Measurements from ENCODE around the gene ONECUT2.

The ONECUT2 gene

DNA sequence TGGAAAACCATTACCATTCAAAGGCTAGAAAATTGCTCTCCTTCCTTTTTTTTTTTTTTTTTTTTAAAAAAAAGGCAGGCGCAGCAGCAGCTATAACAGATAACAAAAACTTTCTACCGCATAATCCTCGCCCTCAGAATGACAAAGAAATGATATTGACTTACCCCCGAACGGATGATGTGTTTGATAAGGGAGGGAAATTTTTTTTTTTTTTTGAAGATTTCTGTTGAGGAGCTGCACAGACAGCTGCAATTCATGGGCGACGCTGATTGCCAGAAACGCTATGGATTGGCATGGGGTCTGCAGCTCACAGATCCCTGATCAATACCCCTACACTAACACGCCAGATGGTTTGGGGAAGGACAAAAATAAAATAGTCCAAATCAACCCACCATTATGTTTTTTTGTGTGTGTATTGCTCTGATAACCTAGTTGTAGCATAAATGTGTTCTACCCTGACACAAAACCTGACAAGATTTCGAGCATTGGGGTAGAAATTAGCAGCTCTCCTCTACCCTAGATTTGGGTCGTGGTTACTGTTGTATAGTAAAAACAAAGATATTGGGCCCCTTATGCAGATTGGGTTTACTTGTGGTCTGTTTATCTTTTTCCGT, 3.6 kb upstream of the ONECUT2 start:
- DNase-seq (ENCODE audit: low spot score) = no peak

- no peak for DNase-seq (ENCODE audit: low spot score)
Observed at GRCh38 chr18:57432140-57432539, 3.0 kb upstream of the ONECUT2 start.

DNA sequence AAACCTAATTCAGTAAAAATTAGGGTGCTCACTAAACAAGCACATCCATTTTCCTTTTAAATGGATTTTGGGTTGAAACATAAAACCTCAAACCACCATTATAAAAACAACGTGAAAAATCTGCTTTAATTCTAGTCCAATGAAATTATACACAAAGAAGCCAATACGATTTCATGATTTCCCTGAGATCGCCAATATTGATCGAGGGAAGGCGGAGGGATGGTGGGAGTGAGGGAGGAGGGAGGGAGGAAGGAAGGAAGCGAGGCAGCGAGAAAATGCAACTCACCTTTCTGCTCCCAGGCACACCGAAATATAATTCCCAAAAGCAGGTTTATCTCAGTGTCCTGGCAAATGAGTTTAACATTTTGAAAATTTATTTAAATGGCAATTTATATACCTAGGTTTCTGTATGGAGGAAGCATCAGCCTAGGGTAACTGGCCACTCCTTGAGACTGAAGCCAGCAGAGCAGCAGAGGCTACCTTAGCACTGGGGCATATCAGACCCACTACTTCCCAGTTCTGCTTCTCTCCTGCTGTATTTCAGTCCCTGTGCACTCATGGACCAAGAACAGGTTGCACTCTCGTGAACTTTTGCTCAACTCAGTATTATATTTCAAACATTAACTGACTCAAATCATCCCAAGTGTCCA, 2.3 kb upstream of the ONECUT2 start:
- no peak for DNase-seq (ENCODE audit: low spot score)

- DNase-seq (ENCODE audit: low spot score) = no peak
Observed at GRCh38 chr18:57433482-57433881, 1.7 kb upstream of the ONECUT2 start.

DNA sequence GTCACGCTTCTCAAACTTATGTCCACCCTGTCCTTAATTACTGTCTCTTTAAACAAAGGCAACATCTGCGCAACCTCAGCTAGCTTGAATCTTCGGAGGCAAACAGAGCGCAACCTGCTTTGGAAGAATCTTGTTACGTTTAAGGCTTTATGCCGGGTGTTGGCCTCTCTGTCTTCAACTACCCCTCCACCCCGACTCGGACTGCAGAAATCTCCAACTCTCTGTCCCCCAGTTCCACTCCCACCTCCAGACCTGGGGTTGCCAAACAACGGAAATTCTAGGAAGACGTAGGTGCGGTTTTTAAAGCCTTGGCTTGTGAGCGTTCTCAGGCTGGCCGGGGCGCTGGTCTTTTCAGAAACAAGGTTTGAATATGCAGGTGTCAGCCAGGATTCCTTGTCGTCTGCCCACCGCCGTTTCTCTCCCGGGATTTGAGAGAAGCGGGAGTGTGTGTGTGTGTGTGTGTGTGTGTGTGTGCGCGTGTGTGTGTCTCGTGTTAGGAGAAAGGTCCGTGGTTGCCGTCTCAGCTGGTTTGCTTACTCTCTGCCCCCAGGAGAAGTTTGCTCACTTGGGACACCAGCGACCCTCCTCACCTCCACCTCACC, 1.1 kb upstream of the ONECUT2 start:
- DNase-seq (ENCODE audit: low spot score) = no peak

DNA sequence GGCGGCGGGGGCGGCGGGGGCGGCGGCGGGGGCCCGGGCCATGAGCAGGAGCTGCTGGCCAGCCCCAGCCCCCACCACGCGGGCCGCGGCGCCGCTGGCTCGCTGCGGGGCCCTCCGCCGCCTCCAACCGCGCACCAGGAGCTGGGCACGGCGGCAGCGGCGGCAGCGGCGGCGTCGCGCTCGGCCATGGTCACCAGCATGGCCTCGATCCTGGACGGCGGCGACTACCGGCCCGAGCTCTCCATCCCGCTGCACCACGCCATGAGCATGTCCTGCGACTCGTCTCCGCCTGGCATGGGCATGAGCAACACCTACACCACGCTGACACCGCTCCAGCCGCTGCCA, 644 bp downstream of the ONECUT2 start:
- DNase-seq (ENCODE audit: low spot score) = no peak

- no peak for DNase-seq (ENCODE audit: low spot score)
Observed at GRCh38 chr18:57436191-57436964, 1.2 kb downstream of the ONECUT2 start.

GRCh38 chr18:57436965-57437333, 1.8 kb downstream of the ONECUT2 start:
- DNase-seq (ENCODE audit: low spot score) = no peak

DNA sequence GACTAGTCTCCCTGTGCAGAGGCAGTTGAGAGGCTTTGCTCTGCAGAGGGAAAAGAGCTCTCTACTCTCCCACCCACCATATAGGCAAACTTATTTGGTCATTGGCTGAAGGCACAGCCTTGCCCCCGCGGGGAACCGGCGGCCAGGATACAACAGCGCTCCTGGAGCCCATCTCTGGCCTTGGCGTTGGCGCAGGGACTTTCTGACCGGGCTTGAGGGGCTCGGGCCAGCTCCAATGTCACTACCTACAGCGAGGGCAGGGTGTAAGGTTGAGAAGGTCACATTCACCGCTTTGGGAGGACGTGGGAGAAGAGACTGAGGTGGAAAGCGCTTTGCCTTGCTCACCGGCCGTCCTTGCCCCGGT, 2.2 kb downstream of the ONECUT2 start:
- no peak for DNase-seq (ENCODE audit: low spot score)

- no peak for DNase-seq (ENCODE audit: low spot score)
Observed at GRCh38 chr18:57437766-57438671, 2.8 kb downstream of the ONECUT2 start.

DNA sequence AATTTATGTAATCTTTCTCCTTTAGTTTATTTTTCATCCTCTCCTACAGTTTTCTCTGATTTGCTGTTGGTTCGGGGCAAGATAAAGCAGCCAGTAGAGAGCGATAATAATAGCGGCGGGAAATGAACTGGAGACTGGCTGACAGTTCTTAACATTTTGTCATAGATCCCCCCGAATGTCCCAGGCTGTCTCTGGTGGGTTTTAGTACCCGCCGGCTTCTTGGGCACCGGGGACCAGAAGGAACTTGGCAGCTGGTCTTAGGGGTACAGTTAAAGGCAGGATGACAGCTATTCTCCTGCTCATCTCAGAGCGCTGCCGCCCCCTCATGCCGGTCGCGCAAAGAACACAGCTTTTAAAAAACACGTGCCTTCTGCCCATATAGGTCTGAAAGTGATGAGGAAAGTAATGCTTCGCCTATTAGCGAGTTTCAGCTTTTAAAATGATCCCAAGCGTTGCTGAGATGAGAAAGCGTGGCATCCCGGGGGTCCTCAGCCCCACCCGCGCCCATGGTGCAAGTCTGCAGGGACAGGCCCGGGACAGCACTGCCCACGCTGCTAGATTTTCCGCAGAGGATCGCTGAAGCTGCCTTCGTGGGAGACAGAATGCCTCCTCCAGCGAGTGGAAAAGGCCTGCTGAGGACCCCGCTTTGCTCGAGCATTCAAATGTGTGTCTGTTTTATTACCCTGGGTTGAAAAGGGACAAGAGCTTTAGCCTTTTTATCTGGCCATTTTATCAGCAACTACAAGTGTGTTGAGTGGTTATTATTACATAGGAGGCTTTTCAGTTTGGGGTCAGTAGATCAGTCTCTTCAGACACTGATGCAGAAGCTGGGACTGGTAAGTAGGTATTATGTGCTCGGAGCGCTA, 3.8 kb downstream of the ONECUT2 start:
- no peak for DNase-seq (ENCODE audit: low spot score)

GRCh38 chr18:57439609-57439968, 4.4 kb downstream of the ONECUT2 start:
- no peak for DNase-seq (ENCODE audit: low spot score)

DNA sequence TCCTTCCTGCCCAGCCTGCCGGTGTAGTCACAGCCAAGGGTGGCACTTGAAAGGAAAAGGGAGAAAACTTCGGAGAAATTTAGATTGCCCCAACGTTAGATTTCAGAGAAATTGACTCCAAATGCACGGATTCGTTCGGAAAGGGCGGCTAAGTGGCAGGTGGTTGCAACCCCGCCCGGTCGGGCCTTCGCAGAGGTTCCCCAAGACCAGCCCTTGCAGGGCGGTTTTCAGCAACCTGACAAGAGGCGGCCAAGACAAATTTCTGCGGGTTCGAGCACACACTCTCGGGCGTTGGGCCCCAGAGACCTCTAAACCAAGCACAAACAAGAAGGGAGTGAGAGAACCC, 4.8 kb downstream of the ONECUT2 start:
- no peak for DNase-seq (ENCODE audit: low spot score)

GRCh38 chr18:57440331-57441070, 5.3 kb downstream of the ONECUT2 start:
- no peak for DNase-seq (ENCODE audit: low spot score)

DNA sequence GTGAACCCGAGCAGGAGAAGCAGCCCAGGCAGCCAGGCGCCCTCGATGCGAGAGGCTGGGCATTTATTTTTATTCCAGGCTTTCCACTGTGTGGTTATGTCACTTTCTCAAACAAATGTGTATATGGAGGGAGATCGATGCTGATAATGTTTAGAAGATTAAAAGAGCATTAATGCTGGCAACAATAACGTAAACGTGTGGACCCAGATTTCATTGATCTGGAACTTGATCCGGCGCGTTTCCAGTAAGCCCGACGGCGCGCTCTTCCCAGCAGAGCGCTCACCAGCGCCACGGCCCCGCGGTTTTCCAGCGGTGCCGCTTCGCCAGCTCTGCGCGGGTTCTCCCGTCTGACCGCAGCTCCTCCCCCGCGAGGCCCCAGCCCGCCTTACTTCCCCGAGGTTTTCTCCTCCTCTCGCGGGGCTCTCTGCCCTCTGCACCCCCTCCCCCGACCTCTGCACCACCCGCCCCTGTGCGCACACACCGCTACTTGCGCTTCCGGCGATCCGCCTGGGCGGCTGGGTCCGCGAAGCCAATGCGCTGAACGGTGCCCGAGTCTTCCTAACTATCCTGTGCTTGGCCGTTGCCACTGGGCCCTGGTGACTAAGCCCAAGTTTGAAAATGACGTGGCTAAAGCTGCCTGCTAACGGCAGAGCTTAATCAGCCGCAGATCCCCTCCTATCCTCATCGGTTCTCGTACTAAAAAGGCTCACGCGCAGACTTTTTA, 6.1 kb downstream of the ONECUT2 start:
- DNase-seq (ENCODE audit: low spot score) = no peak

DNA sequence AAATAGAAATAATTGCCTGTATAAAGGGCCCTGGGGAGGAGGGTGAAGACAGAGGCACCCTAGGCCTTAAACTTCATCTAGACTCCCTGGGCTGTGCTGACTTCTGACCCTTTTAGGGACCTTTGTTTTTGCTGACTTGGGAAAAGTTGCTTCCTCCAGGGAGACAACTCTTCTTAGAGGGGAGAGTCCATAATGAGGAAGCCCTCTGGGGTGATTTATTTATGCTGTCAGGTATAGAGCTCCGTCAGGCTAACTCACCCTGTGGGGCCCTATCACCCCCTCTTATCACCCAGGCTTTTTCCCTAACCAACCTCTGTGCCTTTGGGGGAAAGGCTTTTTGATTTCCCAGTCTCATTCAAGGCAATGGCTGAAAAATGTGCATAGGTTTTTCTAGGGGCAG, 8.1 kb downstream of the ONECUT2 start:
- no peak for DNase-seq (ENCODE audit: low spot score)

GRCh38 chr18:57443702-57444101, 8.5 kb downstream of the ONECUT2 start:
- DNase-seq (ENCODE audit: low spot score) = no peak

- DNase-seq (ENCODE audit: low spot score) = no peak
Observed at GRCh38 chr18:57444301-57444759, 9.2 kb downstream of the ONECUT2 start.

DNA sequence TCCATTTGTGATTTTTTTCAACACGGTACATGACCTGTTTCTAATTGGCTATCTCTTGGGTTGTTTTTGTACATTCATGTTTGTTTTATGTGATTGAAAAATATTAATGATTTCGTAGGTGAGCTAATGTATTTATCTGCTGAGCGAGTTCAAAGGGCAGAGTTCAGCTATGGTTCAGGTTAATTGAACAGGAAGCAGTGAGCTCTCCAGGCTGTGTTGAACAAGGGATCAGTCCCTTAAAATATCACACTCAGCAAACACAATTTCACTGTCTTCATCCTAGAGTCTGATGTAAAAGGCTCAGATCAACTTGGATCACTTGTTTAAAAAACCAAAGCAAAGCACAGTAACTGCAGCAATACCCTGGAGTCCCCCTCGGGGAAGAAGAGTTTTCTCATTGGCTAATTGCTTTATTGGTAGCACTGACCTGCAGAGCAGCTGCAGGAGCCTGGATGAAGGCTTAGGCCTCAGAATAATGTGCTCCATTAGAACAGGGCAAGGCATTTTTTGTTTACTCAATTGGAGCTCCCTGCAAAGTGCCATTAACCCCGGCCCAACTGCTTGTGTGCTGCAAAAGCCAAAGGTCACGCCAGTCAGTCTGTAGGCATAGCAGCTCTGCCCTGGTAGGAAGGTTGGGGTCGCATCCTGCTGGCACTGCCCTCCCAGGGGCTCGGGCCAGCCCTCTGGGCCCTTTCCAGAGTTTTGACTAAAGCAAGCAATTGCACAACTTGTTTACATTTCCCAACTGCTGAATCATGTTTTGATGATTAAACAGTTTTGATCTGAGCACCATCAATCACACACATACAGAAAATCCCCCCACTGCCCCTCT, 10.5 kb downstream of the ONECUT2 start:
- DNase-seq (ENCODE audit: low spot score) = no peak
